Thymus (tissue), 11 donors: ENCODE results near the gene MORN3. TPM values are rescaled to one million over a fixed set of nuclear protein-coding genes. Genes with fewer than 3 reads are reported as not detected.
"Not testable (repeated sequence)": the region's sequence is repeated elsewhere in the genome, so short reads cannot be mapped to it uniquely, and the experiment has no call there.

Source experiments
- DNase-seq, 9 donors: peaks; one replicate each; pipeline ENCODE4 v3.0.0-alpha.2; 2013; ENCODE audit warnings: low spot score in 9 of 9, low read depth in 6 of 9, missing footprints in 1 of 9
- H3K27ac ChIP-seq, 2 donors: one replicate each; pipeline ENCODE4 v1.5.1; 2013; ENCODE audit warnings: control low read depth in 1 of 2, low read depth in 1 of 2, low read length in 1 of 2, mild to moderate bottlenecking in 1 of 2, moderate library complexity in 1 of 2
- H3K27me3 ChIP-seq, 2 donors: one replicate each; pipeline ENCODE4 v1.5.1; 2013; ENCODE audit warnings: low read length in 1 of 2; ENCODE audit not compliant: control insufficient read depth in 2 of 2, insufficient read depth in 1 of 2
- H3K36me3 ChIP-seq, 2 donors: one replicate each; pipeline ENCODE4 v1.5.1; 2013; ENCODE audit warnings: low read length in 1 of 2, mild to moderate bottlenecking in 1 of 2, moderate library complexity in 1 of 2; ENCODE audit not compliant: control insufficient read depth in 2 of 2, insufficient read depth in 2 of 2
- H3K4me1 ChIP-seq, 2 donors: one replicate each; pipeline ENCODE4 v1.5.1; 2013; ENCODE audit warnings: low read length in 2 of 2; ENCODE audit not compliant: control insufficient read depth in 2 of 2, insufficient read depth in 2 of 2
- H3K4me3 ChIP-seq, 2 donors: one replicate each; pipeline ENCODE4 v1.5.1; 2013; ENCODE audit warnings: low read length in 2 of 2, control low read depth in 1 of 2, mild to moderate bottlenecking in 1 of 2
- H3K9me3 ChIP-seq, 2 donors: one replicate each; pipeline ENCODE4 v1.5.1; 2013; ENCODE audit warnings: low read length in 1 of 2, mild to moderate bottlenecking in 1 of 2; ENCODE audit not compliant: control insufficient read depth in 2 of 2, insufficient read depth in 1 of 2
- WGBS: extraction: QIAGEN DNeasy Blood & Tissue Kit; methylation state at CpG from one replicate; pipeline ENCODE4 v1.1.7; 2013; 5-methylcytosine and 5-hydroxymethylcytosine counted together
- polyA plus RNA-seq: library from polyadenylated mRNA; stranded (reverse); fragments of 200-250 nt; gene quantifications from one replicate; pipeline ENCODE4 v1.2.3, GENCODE V29; 2013
- total RNA-seq: library from RNA; stranded (reverse); fragments of 120-200 nt; gene quantifications from one replicate; pipeline ENCODE4 v1.2.4, GENCODE V29; 2013
- donor health status: healthy.

MORN3 gene
- total and polyA plus RNA-seq, 2 donors = 3.1 to 4.9 TPM

DNA sequence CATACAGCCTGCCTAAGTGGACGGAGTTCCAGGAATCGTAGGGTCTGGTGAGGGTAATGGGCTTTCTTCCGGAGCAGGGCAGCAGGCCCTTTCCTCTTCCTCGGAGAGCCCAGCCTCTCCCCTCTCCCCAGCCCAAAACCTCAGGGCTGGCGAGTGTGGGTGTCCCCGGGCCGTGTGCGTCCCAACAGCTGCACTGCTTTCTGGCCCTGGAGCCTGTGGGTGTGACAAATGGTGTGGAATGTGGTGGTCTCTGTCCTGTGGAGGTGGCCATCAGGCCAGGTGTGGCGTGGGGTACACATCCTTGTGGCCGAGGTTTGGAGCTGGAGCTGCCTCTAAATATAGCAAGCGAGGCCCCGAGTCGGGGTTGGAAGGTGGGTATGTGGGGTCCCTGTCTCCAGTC, 34.6 kb downstream of the MORN3 start:
- Histone ChIP-seq H3K27ac (no peak overlapping the region), H3K4me3 (no peak overlapping the region), H3K9me3 (no peaks in the 10 kb centered on the region), H3K36me3 (peaks cover 3 to 15% of the 10 kb centered on the region in 2 donors), H3K27me3 (no peaks in the 10 kb centered on the region), H3K4me1 (peaks cover 23 to 71% of the 10 kb centered on the region in 2 donors)
- WGBS = 52% methylated on average over 13 of the region's 13 CpGs
- DNase-seq = no peak

DNA sequence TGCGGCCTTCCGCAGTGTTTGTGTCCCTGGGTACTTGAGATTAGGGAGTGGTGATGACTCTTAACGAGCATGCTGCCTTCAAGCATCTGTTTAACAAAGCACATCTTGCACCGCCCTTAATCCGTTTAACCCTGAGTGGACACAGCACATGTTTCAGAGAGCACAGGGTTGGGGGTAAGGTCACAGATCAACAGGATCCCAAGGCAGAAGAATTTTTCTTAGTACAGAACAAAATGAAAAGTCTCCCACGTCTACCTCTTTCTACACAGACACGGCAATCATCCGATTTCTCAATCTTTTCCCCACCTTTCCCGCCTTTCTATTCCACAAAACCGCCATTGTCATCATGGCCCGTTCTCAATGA, 35.6 kb downstream of the MORN3 start:
- H3K27ac ChIP-seq, DNase-seq, H3K27me3 ChIP-seq, H3K4me3 ChIP-seq, H3K9me3 ChIP-seq: not testable (repeated sequence)
- Histone ChIP-seq H3K36me3 (peaks cover 0 to 15% of the 10 kb centered on the region in 2 donors), H3K4me1 (peaks cover 31 to 78% of the 10 kb centered on the region in 2 donors)
- 96% methylated on average over 5 of the region's 11 CpGs for WGBS

GRCh38 chr12:121632069-121632970, 37.1 kb downstream of the MORN3 start:
- Histone ChIP-seq H3K4me3 (no peak overlapping the region), H3K27me3 (no peaks in the 10 kb centered on the region), H3K9me3 (no peaks in the 10 kb centered on the region), H3K4me1 (peaks cover 32 to 78% of the 10 kb centered on the region in 2 donors), H3K36me3 (peaks cover 0 to 13% of the 10 kb centered on the region in 2 donors), H3K27ac (peak overlapping the region in 1 of 2 donors; percentile 7)
- DNase-seq = no peak
- 85% methylated on average over 11 of the region's 11 CpGs for WGBS

GRCh38 chr12:121630791-121631355, 38.6 kb downstream of the MORN3 start:
- Histone ChIP-seq H3K9me3 (no peaks in the 10 kb centered on the region), H3K27ac (no peak overlapping the region), H3K4me3 (no peak overlapping the region), H3K36me3 (peaks cover 0 to 11% of the 10 kb centered on the region in 2 donors), H3K4me1 (peaks cover 25 to 68% of the 10 kb centered on the region in 2 donors), H3K27me3 (no peaks in the 10 kb centered on the region)
- 95% methylated on average over 7 of the region's 7 CpGs for WGBS
- no peak for DNase-seq

- DNase-seq = no peak
- Histone ChIP-seq H3K4me1 (peaks cover 25 to 71% of the 10 kb centered on the region in 2 donors), H3K4me3 (peak overlapping the region in 1 of 2 donors; percentile 73), H3K36me3 (peaks cover 0 to 11% of the 10 kb centered on the region in 2 donors), H3K27ac (peak overlapping the region in 1 of 2 donors; percentile 55), H3K9me3 (no peaks in the 10 kb centered on the region), H3K27me3 (no peaks in the 10 kb centered on the region)
- WGBS = 82% methylated on average over 5 of the region's 5 CpGs
Measured at GRCh38 chr12:121628536-121628935, 40.9 kb downstream of the MORN3 start.

- WGBS = 51% methylated on average over 8 of the region's 8 CpGs
- no peak for DNase-seq
- H3K4me1 ChIP-seq = peaks cover 25 to 67% of the 10 kb centered on the region in 2 donors
- H3K27me3 ChIP-seq = no peaks in the 10 kb centered on the region
- H3K36me3 ChIP-seq = peaks cover 0 to 11% of the 10 kb centered on the region in 2 donors
- H3K27ac ChIP-seq = peak overlapping the region; percentile 87 to 90
- peak overlapping the region; percentile 73 to 84 for H3K4me3 ChIP-seq
- no peaks in the 10 kb centered on the region for H3K9me3 ChIP-seq
Measured at GRCh38 chr12:121628037-121628436, 41.4 kb downstream of the MORN3 start.

- peak in 8 of 9 donors; percentile 47 to 91 (median 75) for DNase-seq
- WGBS = under 1% methylated on average over 53 of the region's 53 CpGs
- Histone ChIP-seq H3K36me3 (peaks cover 0 to 7% of the 10 kb centered on the region in 2 donors), H3K27me3 (no peaks in the 10 kb centered on the region), H3K4me1 (peaks cover 22 to 58% of the 10 kb centered on the region in 2 donors), H3K9me3 (no peaks in the 10 kb centered on the region), H3K4me3 (peak overlapping the region; percentile 73 to 84), H3K27ac (peak overlapping the region; percentile 87 to 90)
Measured at GRCh38 chr12:121626853-121627640, 42.4 kb downstream of the MORN3 start.

DNA sequence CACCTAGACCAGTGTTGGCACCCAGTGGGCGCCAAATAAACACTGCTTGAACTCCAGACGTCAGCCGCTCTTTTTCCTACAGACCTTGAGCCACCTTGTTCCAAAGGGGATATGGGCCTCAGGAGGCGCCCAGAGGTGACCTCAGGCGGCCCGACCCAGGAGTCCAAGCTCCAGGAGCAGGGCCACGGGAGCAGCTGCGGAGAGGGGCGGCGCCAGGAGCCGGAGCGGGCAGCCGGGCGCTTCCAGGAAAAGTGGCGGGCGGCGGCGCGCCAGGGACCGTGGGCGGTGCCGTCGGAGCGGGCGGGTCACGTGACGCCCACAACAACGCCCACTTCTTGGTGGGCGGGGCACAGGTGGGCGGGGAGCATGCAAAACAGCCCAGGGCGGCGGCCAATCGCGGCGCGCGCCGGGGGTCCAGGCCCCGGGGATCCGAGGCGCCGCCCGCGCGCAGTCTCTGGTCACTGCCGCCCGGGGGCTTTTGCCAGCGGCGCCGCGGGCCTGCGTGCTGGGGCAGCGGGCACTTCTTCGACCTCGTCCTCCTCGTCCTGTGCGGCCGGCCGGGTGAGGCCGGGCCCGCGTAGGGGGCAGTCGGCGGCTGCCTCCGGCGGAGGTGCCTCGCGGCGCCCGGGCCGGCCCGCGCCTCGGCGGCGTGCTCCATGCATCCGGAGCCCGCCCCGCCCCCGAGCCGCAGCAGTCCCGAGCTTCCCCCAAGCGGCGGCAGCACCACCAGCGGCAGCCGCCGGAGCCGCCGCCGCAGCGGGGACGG, 43.2 kb downstream of the MORN3 start, which contains the start of gene ORAI1:
TSS of gene ORAI1 (plus strand) at position 444 of the 766 bp plus-strand sequence.
- DNase-seq = peak in 8 of 9 donors; percentile 88 to 98 (median 96)
- no peaks in the 10 kb centered on the region for H3K27me3 ChIP-seq
- peaks cover 0 to 7% of the 10 kb centered on the region in 2 donors for H3K36me3 ChIP-seq
- peak within 1 kb of the TSS; percentile 73 to 84 for H3K4me3 ChIP-seq
- no peaks in the 10 kb centered on the region for H3K9me3 ChIP-seq
- H3K27ac ChIP-seq = peak within 1 kb of the TSS; percentile 87 to 90
- WGBS = under 1% methylated on average over 92 of the region's 92 CpGs
- peaks cover 19 to 51% of the 10 kb centered on the region in 2 donors for H3K4me1 ChIP-seq
